ENCODE data around the gene TRIM15.

- TF ChIP-seq POLR2A (IDR thresholded peaks at IDR 0.05) (no peak), CTCF (IDR thresholded peaks at IDR 0.05) (no peak)
These were observed 11.8 kb upstream of the TRIM15 start for GRCh38 chr6:30151580-30151979.

Data from stomach (tissue), 4 donors.